ENCODE results near the gene RNF187. TPM values are rescaled to one million over a fixed set of nuclear protein-coding genes. Genes with fewer than 3 reads are reported as not detected.

The RNF187 gene
- total and polyA plus RNA-seq, 9 donors = 22.3 to 70.4 (median 56.2) TPM

DNA sequence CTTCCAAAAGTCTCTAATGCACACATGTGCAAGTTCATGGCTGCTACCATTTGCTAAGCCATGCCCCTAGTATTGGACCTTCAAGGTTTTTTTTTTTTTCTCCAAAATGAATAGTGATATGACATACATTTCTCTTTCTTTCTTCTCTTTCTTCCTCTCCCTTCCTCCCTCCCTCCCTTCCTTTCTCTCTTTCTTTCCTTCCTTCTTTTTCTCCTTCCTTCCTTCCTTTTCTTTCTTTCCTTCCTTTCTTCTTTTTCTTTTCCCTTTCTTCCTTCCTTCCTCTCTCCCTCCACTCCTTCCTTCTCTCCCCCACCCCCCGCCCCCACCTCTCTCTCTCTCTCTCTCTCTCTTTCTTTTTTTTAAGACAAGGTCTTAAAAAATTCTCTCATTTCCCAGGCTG lies 3.4 kb upstream of the RNF187 start:
- no peak overlapping the region for H3K4me3 ChIP-seq (ENCODE audit: low read length)
- H3K4me1 ChIP-seq (ENCODE audit: control insufficient read depth, insufficient read depth, low read length) = peaks cover 10% of the 10 kb centered on the region
- WGBS (ENCODE audit: insufficient coverage) = no CpG with 5 or more reads among the region's 1 CpG
- peaks cover 5% of the 10 kb centered on the region for H3K27me3 ChIP-seq (ENCODE audit: control insufficient read depth, insufficient read depth, low read length)
- no peak for DNase-seq
- H3K36me3 ChIP-seq (ENCODE audit: control insufficient read depth, insufficient read depth, low read length) = no peaks in the 10 kb centered on the region
- no peaks in the 10 kb centered on the region for H3K9me3 ChIP-seq (replicated peaks; ENCODE audit: control insufficient read depth, low read depth, low read length)
- H3K27ac ChIP-seq (ENCODE audit: low read length) = no peak overlapping the region

- under 1% methylated on average over 53 of the region's 60 CpGs for WGBS (ENCODE audit: insufficient coverage)
These were observed 416 bp upstream of the RNF187 start for GRCh38 chr1:228486596-228487335.

GRCh38 chr1:228488125-228488817 lies 1.1 kb downstream of the RNF187 start:
- H3K36me3 ChIP-seq (ENCODE audit: control insufficient read depth, insufficient read depth, low read length) = peaks cover 25% of the 10 kb centered on the region
- H3K9me3 ChIP-seq (replicated peaks; ENCODE audit: control insufficient read depth, low read depth, low read length) = no peaks in the 10 kb centered on the region
- peak overlapping the region; percentile 58 for H3K4me3 ChIP-seq (ENCODE audit: low read length)
- no peaks in the 10 kb centered on the region for H3K27me3 ChIP-seq (ENCODE audit: control insufficient read depth, insufficient read depth, low read length)
- H3K27ac ChIP-seq (ENCODE audit: low read length) = no peak overlapping the region
- 27% methylated on average over 11 of the region's 18 CpGs for WGBS (ENCODE audit: insufficient coverage)
- peaks cover 20% of the 10 kb centered on the region for H3K4me1 ChIP-seq (ENCODE audit: control insufficient read depth, insufficient read depth, low read length)
- no peak for DNase-seq

More at GRCh38 chr1:228486596-228487335, 416 bp upstream of the RNF187 start:
- H3K27me3 ChIP-seq (ENCODE audit: control insufficient read depth, insufficient read depth, low read length) = peaks cover 2% of the 10 kb centered on the region
- peak overlapping the region; percentile 96 for H3K4me3 ChIP-seq (ENCODE audit: low read length)
- H3K9me3 ChIP-seq (replicated peaks; ENCODE audit: control insufficient read depth, low read depth, low read length) = no peaks in the 10 kb centered on the region
- DNase-seq = no peak
- peaks cover 18% of the 10 kb centered on the region for H3K36me3 ChIP-seq (ENCODE audit: control insufficient read depth, insufficient read depth, low read length)
- peak overlapping the region; percentile 99 for H3K27ac ChIP-seq (ENCODE audit: low read length)
- H3K4me1 ChIP-seq (ENCODE audit: control insufficient read depth, insufficient read depth, low read length) = peaks cover 20% of the 10 kb centered on the region

- H3K4me3 ChIP-seq (ENCODE audit: low read length) = peak overlapping the region; percentile 58
- no peak overlapping the region for H3K27ac ChIP-seq (ENCODE audit: low read length)
- H3K27me3 ChIP-seq (ENCODE audit: control insufficient read depth, insufficient read depth, low read length) = no peaks in the 10 kb centered on the region
- peaks cover 32% of the 10 kb centered on the region for H3K36me3 ChIP-seq (ENCODE audit: control insufficient read depth, insufficient read depth, low read length)
- DNase-seq = no peak
- 72% methylated on average over 2 of the region's 9 CpGs for WGBS (ENCODE audit: insufficient coverage)
- no peaks in the 10 kb centered on the region for H3K9me3 ChIP-seq (replicated peaks; ENCODE audit: control insufficient read depth, low read depth, low read length)
- H3K4me1 ChIP-seq (ENCODE audit: control insufficient read depth, insufficient read depth, low read length) = peaks cover 20% of the 10 kb centered on the region
These were observed 1.9 kb downstream of the RNF187 start for GRCh38 chr1:228488818-228489674.

GRCh38 chr1:228490120-228491078 lies 3.2 kb downstream of the RNF187 start:
- H3K4me1 ChIP-seq (ENCODE audit: control insufficient read depth, insufficient read depth, low read length) = peaks cover 20% of the 10 kb centered on the region
- peaks cover 45% of the 10 kb centered on the region for H3K36me3 ChIP-seq (ENCODE audit: control insufficient read depth, insufficient read depth, low read length)
- H3K4me3 ChIP-seq (ENCODE audit: low read length) = no peak overlapping the region
- H3K27ac ChIP-seq (ENCODE audit: low read length) = no peak overlapping the region
- peak; percentile 51 for DNase-seq
- WGBS (ENCODE audit: insufficient coverage) = 96% methylated on average over 5 of the region's 6 CpGs
- H3K27me3 ChIP-seq (ENCODE audit: control insufficient read depth, insufficient read depth, low read length) = no peaks in the 10 kb centered on the region
- H3K9me3 ChIP-seq (replicated peaks; ENCODE audit: control insufficient read depth, low read depth, low read length) = no peaks in the 10 kb centered on the region

DNA sequence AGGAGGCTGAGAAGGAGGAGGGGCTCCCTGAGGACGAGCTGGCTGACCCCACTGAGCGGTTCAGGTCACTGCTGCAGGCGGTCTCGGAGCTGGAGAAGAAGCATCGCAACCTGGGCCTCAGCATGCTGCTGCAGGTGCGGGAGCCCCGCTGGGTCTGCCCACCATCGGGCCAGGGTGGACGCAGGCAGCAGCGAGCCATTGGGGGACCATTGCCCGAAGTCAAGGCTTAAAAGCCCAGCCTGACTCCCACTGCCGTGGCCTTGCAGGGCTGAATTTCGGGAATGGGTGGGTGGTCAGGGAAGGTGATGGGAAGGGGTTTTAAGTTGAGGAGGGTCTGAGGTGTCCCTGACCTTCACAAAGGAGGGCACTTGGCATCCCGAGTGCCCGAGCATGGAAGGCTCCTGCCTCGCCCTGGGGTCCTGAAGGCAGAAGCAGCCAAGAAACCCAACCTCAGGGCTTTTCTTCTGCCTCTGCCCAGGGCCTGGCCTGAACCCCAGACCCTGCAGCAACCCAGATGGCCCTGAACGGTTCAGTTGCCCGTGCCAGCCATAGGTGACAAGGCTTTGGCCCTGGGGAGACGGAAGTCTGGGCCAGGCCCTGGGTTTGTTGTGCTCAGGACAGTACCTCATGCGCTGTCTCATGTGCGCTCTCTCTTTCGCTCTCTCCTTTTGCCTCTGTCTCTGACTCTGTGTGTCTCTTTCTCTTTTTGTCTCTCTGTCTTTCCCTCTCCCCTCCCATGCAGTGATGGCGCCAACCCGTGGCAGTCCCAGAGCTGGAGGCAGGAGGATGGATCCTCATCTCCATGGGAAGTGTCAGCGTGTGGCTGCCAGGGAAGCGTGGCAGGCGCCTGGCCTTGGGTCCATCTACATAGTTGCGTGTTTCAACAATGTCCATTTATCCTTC lies 6.2 kb downstream of the RNF187 start:
- peaks cover 53% of the 10 kb centered on the region for H3K36me3 ChIP-seq (ENCODE audit: control insufficient read depth, insufficient read depth, low read length)

GRCh38 chr1:228494044-228494353 lies 6.8 kb downstream of the RNF187 start:
- Histone ChIP-seq H3K4me3 (ENCODE audit: low read length) (no peak overlapping the region), H3K4me1 (ENCODE audit: control insufficient read depth, insufficient read depth, low read length) (peaks cover 9% of the 10 kb centered on the region), H3K36me3 (ENCODE audit: control insufficient read depth, insufficient read depth, low read length) (peaks cover 53% of the 10 kb centered on the region), H3K27me3 (ENCODE audit: control insufficient read depth, insufficient read depth, low read length) (no peaks in the 10 kb centered on the region), H3K9me3 (replicated peaks; ENCODE audit: control insufficient read depth, low read depth, low read length) (no peaks in the 10 kb centered on the region), H3K27ac (ENCODE audit: low read length) (no peak overlapping the region)
- WGBS (ENCODE audit: insufficient coverage) = 83% methylated on average over 9 of the region's 9 CpGs
- no peak for DNase-seq

More for the DNA sequence above, 6.2 kb downstream of the RNF187 start:
- Histone ChIP-seq H3K9me3 (replicated peaks; ENCODE audit: control insufficient read depth, low read depth, low read length) (no peaks in the 10 kb centered on the region), H3K27me3 (ENCODE audit: control insufficient read depth, insufficient read depth, low read length) (no peaks in the 10 kb centered on the region), H3K4me3 (ENCODE audit: low read length) (no peak overlapping the region), H3K27ac (ENCODE audit: low read length) (no peak overlapping the region), H3K4me1 (ENCODE audit: control insufficient read depth, insufficient read depth, low read length) (peaks cover 15% of the 10 kb centered on the region)
- no peak for DNase-seq
- WGBS (ENCODE audit: insufficient coverage) = 92% methylated on average over 28 of the region's 28 CpGs

DNA sequence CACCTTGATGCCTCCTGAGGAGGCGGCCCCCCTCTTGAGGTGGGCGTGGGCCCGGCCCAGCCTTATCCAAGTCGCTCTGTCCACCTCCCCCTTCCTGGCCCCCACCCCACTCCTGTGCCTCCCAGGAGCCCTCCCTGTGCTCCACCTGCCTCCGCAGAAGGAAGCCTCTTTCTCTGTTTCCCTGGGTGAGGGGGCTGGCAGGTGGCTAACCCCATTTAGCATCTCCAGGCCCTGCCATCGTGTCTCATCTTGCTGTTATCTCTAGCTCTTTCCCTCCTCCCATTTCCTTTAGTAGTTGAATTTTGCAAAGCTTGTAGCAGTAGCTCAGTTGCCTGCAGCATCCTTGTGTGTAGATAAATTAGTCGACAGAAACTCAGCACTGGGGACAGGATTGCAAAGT lies 7.2 kb downstream of the RNF187 start:
- H3K36me3 ChIP-seq (ENCODE audit: control insufficient read depth, insufficient read depth, low read length) = peaks cover 50% of the 10 kb centered on the region
- peaks cover 9% of the 10 kb centered on the region for H3K4me1 ChIP-seq (ENCODE audit: control insufficient read depth, insufficient read depth, low read length)
- H3K27me3 ChIP-seq (ENCODE audit: control insufficient read depth, insufficient read depth, low read length) = no peaks in the 10 kb centered on the region
- no peak for DNase-seq
- H3K4me3 ChIP-seq (ENCODE audit: low read length) = no peak overlapping the region
- WGBS (ENCODE audit: insufficient coverage) = 81% methylated on average over 3 of the region's 7 CpGs
- no peak overlapping the region for H3K27ac ChIP-seq (ENCODE audit: low read length)
- no peaks in the 10 kb centered on the region for H3K9me3 ChIP-seq (replicated peaks; ENCODE audit: control insufficient read depth, low read depth, low read length)

Measured in muscle of leg (tissue), 11 donors.